Activated gamma-delta T cell treated with anti-CD3 and anti-CD28 coated beads, Interleukin-2, amount 50 U/mL, for 16 hours (primary cell): ENCODE results near the gene SERGEF.

ENCODE experiments used
- DNase-seq: peaks from one replicate; pipeline ENCODE4 v3.0.0-alpha.2; 2020; ENCODE audit warnings: low read depth

SERGEF gene

GRCh38 chr11:17952487-17952886, 60.4 kb downstream of the SERGEF start:
- no peak for DNase-seq

GRCh38 chr11:17951685-17952388, 61.0 kb downstream of the SERGEF start:
- no peak for DNase-seq

- DNase-seq: no peak
Measured at GRCh38 chr11:17950644-17951043, 62.2 kb downstream of the SERGEF start.

GRCh38 chr11:17948296-17948695, 64.6 kb downstream of the SERGEF start:
- DNase-seq: no peak

GRCh38 chr11:17939542-17939941, 73.3 kb downstream of the SERGEF start:
- DNase-seq: no peak

GRCh38 chr11:17936790-17937189, 76.1 kb downstream of the SERGEF start:
- DNase-seq: no peak

- DNase-seq: no peak
Measured at GRCh38 chr11:17934194-17934593, 78.7 kb downstream of the SERGEF start.

GRCh38 chr11:17933708-17934107, 79.1 kb downstream of the SERGEF start:
- DNase-seq: no peak

GRCh38 chr11:17932472-17932871, 80.4 kb downstream of the SERGEF start:
- DNase-seq: no peak

GRCh38 chr11:17931595-17931994, 81.3 kb downstream of the SERGEF start:
- no peak for DNase-seq

- DNase-seq: no peak
Measured at GRCh38 chr11:17930544-17931125, 82.2 kb downstream of the SERGEF start.

GRCh38 chr11:17929171-17929570, 83.7 kb downstream of the SERGEF start:
- no peak for DNase-seq

- DNase-seq: no peak
Measured at GRCh38 chr11:17927681-17928343, 85.0 kb downstream of the SERGEF start.

- DNase-seq: no peak
Measured at GRCh38 chr11:17927041-17927440, 85.8 kb downstream of the SERGEF start.

GRCh38 chr11:17924713-17925112, 88.1 kb downstream of the SERGEF start:
- no peak for DNase-seq

GRCh38 chr11:17923217-17923616, 89.6 kb downstream of the SERGEF start:
- no peak for DNase-seq

- DNase-seq: no peak
Measured at GRCh38 chr11:17922416-17922788, 90.4 kb downstream of the SERGEF start.

GRCh38 chr11:17921659-17922415, 91.0 kb downstream of the SERGEF start:
- DNase-seq: no peak

GRCh38 chr11:17918049-17918605, 94.7 kb downstream of the SERGEF start:
- no peak for DNase-seq

- no peak for DNase-seq
Measured at GRCh38 chr11:17917556-17917955, 95.3 kb downstream of the SERGEF start.

- DNase-seq: no peak
Measured at GRCh38 chr11:17915500-17916143, 97.2 kb downstream of the SERGEF start.

- DNase-seq: no peak
Measured at GRCh38 chr11:17914957-17915356, 97.9 kb downstream of the SERGEF start.
